Anterior cingulate cortex (tissue), 58 donors: ENCODE data around the gene C3orf52.

ENCODE experiments used
- DNase-seq, 58 donors: peaks; one replicate each; lab custom pipeline; 2025; lab: John Stamatoyannopoulos, UW

C3orf52 gene

DNA sequence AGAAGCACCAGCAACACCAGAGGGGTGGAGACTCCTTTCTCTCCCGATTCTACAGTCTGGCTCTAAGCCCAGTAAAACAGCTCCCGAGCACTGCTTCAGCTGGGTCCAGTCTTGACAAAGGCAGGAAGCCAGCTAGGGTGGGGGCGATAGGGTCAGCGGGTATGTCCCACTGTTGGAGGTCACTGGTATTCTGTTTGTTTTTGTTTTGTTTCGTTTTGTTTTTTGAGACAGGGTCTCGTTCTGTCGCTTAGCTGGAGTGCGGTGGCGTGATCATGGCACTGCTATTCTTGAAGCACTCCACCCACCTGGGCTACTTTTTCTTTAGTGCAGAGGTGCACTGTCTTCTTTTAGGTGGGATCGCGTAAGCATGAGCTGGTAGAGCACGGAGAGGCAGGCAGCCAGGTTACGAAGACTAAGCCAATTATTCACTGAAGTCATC lies 30.6 kb downstream of the C3orf52 start:
- DNase-seq, result no peak

DNA sequence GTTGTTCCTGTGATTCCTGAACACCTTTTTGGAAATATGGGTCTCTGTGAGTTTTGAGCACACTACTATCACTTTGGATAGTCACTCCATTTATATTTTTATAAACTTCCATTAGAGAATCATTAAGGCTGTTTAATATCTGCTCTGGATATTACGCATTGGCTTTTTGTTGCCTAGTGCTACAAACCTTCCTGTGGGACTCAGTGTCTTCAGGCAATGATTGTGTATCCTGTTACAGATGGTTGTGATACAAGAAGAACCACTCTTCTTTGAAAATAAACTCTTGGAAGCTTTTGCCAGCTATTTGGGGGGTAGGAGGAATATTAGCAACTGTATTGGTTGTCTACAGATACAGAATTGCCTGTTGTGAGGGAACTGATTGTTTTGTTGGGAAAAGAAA lies 31.2 kb downstream of the C3orf52 start:
- no peak for DNase-seq

DNA sequence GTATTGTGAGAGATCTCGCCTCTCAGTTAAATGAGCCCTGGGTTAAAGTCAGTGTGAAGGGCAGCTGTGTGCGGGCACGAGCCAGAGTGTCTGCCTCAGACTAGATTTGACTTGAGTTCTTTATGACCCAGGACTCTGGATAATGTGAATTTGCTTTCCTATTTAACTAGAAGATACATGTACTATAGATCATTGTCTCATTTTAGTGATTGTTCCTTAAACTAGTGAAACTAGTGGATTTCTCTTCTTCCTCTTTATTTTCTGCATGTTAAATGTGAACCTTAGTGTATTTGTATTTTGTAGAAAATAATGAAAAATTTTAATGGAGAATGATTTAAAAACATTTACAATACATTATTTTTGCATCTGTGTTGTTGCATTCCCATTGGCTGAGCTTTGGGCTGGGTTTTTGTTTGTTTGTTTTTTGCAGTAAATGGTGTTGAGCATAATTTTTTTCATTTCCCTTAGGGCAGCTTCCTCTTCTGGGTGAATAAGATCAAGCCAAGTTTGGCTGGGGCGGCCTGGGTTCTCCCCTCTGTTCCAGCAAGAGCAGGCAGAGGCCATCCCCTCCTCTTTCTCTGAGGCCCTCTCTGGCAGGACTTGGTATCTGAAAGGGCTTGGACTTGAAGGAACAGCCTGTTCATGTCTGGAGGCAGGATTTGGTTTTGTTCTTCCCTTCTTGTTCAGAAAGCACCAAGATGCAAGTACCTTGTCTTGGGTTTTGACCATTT lies 31.8 kb downstream of the C3orf52 start:
- DNase-seq, result peak in 17 of 58 donors; percentile 1 to 32 (median 8)

DNA sequence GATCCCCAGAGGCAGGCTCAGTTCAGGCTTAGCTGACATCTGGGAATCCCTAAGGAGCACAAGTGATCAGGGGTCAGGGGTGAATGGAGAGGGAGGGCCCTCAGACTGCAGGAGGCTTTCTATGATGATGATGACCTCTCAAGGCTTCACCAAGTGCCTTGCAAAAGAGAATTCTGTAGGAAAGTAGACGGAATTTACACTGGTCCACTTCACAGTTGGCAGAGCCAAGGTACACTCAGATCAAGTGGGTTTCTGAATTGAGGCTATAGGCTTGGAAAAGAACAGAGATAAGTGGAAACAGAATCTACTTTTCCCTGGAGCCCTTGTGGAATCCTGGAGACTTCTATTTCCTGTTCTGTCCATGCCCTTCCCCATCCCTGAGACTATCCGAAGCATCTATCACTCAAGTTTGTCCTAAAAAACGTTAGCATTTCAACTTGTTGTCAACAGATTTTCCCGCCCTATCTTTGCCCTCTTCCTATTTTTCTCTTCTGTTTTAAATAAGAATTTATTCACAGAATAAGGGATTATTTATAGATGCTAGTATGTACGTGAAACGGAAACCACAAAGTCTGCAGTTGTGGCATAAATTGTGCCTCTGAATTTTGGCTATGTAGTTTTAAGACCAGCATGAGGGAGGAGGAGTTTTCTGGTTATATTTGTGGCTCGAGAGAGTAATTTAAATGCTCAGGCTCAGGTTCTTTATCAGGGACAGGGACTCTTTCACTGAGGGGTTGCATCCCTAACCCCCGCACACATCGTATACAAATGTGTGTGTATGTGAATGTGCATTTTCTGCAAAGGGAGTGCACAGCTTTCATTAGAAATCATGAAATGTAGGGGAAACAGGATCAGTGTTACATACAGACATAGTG lies 34.0 kb downstream of the C3orf52 start:
- DNase-seq, result no peak

DNA sequence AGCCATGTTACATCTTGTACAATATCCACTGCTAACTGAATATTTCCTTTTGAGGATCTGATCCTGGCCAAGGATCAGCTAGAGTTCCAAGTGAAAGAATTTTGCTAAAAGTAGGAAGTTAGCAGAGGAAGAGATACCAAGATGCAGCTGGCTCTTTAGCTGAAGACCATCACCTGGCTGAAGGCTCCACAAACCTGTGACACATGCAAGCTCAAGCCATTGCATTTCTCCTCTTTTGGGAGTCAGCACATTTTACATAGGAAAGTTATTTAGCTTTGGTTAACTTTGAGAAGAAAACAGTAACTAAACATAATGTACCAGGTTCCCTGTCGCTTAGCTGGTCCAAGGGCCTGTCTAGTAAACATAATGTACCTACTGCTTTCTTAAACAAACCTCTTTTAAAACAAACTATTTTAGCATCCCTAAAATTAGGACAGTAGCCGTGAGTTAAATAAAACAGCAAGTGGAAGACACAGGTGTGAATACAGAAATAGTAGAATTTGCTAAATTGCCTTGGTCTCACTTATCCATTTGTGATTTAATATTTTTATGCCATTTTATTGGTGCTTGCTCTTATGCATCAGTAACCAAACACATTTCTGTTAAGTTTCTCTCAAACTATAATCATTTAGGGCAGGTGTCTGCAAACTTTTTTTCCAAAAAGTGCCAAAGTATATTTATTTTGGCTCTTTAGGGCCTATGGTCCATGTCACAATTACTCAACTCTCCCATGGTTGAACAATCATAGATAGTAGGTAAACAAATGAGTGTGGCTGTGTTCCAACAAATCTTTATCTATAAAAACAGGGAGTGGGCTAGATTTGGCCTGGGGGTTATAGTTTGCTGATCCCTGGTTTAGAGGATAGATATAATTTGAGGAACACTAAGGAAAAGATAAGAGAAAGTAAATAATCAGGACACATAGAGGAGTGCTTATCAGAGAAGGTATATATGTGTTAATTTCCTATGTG lies 35.7 kb downstream of the C3orf52 start:
- DNase-seq, result no peak

DNA sequence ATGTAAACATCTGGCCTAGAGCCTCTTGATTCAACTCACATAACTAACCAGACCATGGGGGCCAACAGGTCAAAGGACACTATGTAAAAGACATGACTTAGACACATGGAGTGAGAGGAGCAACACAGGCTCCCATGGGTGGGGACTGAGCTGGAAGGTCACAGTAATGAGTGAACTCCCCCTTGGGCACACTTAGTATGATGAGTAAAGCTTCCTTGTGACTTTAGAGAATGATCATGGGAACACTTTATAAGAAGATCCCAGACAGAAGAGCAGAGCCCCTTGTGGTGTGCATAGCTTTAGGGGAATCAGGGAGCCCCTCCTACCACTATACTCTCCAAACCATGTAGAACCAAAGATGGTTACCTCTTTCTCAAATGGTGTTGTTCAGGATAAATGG lies 36.7 kb downstream of the C3orf52 start:
- no peak for DNase-seq

DNA sequence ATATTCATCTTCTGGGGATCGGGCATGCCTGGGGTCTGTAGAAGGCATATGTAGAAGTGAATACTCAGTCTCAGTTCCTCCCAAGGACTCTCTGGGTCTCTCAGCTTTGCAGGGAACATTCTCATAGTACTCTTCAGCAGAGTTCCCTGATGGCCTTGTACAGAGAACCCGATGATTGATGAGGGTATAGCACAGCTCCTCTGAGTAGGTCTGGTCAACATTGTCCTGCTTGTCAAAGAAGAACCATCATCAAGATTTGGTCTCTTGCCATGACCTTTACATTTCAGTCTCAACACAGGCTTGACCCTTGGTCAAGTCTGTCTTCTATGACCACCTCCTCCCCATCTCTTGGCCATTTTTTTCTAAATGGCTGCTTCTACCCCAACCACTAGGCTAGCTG lies 37.4 kb downstream of the C3orf52 start:
- no peak for DNase-seq

DNA sequence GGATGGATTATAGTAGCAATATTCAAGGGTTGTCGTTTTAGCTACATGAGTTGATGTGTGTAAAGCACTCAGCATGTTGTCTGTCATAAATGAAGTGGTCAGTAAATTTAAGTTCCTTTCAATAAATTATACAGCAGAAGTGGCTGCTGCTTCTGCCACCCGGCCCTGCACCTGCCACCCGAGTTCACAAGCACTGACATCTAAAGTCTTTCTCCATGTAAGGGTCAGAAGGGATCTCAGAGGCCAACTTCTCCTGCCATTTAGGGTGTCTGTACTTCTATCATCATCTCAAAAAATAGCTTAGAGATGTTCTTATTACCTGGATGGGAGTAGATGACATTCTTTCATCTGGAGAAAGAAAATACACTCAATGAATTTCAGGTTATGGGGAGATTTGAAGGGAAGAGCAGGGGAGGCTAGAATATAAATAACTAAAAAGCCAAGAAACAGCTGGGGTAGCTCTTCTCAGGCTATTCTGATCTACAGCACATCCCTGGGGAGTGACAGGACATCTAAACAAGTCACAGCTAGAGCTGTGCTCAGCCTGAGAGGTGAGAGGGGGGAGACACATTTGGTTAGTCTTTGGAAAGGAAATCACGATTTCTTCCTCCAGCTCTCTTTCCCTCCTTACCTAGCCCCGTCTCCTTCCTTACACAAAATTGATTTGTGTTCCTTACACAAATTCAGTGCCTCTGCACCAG lies 38.9 kb downstream of the C3orf52 start:
- no peak for DNase-seq

DNA sequence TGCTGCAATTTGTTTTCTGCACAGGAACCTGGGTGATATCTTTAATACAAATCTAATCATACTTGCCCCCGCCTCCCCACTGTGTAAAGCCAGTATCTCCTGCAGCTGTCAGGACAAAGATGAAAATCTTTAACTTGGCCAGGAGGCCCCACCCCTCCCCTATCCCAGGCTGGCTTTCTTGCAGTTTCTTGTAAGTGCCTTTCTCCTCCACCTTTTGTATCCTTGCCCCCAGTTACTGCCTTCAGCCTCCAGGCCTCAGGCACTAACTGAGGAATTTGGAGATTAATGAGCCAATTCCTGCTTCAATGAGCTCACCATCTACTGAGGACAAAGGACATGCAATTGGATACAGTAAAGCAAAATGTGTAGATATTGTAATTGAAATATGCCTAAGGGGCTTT lies 40.3 kb downstream of the C3orf52 start:
- DNase-seq, result no peak

DNA sequence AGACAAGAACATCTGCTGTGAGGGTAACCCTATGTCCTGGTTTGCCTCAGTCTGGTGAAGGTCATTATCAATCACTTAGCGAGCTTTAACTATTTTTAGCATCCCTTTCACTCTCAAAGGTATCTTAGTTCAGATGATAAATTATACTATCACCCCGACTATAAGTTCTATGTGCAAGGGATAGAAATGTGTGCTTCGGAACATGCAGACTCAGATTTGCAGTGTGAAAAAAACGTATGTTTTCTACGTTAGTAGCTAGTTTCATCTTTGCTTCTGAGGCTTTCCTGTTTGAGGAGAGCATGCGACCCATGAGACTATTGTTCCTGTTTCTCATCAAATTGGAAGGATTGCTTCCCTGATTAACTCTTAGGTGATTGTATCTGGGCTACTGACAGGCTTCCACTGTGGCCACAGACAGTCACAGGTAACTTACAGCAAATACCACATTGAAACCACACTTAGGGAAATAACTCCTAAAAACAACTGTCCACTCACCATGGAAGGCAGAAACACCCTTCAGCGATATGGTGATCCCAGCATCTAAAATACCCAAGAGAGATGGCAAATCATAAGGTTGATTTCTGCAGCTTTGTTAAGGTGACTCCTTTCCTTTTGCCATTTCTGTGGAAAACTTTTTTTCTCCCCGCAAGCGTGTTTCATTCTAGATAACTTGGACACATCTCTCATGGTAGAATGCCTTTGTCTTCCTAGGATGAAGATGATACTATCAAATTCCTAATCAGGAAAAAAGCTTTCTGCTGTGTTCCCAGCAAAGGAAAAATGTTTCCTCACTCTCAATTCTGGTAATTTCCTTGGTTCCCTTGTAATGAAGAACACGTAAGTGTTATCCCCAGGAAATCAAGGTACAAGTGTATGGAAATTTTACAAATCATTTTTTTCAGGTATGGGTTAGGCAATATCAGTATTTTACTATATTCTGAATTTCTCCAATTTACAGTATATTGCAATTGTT lies 41.6 kb downstream of the C3orf52 start:
- no peak for DNase-seq

DNA sequence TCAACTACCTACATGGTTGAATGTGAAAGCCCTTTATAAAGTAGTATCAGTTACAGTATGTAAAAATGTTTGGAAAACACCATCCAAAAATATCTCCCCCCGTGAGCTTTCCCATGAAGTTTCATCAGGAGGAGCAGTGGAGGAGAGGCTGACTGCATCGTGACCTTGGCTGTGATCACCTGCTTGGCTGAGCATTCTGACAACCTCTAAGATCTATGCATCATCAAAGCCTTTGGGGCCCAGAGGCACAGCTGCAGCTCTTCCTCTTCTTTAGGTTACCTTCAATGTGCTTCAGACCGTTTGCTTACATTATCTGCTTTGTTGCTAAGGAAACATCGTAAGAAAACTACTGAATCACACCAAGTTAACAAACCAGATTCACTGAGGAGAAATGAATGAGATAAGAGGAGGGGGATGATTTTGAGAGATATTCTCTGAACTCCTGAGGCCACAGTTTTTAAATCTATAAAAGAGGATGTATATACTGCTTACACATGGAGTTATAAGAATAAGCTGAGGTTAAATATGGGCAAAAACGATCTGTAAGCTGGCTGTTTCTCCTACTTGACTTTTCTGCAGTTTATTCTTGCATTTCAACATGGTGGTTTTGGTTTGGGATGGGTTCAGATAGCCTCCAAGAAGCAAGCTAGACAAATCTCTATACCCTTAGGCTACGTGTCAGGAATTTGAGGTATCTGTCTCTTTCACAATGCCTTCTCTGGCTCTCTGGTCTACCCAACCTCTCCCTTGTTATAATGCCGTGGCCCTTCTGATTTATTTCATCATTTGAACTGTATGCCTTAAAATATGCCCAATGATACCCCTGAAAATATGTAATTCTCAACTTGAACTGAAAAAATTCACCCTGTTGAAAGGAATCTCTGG lies 42.9 kb downstream of the C3orf52 start:
- DNase-seq, result no peak

DNA sequence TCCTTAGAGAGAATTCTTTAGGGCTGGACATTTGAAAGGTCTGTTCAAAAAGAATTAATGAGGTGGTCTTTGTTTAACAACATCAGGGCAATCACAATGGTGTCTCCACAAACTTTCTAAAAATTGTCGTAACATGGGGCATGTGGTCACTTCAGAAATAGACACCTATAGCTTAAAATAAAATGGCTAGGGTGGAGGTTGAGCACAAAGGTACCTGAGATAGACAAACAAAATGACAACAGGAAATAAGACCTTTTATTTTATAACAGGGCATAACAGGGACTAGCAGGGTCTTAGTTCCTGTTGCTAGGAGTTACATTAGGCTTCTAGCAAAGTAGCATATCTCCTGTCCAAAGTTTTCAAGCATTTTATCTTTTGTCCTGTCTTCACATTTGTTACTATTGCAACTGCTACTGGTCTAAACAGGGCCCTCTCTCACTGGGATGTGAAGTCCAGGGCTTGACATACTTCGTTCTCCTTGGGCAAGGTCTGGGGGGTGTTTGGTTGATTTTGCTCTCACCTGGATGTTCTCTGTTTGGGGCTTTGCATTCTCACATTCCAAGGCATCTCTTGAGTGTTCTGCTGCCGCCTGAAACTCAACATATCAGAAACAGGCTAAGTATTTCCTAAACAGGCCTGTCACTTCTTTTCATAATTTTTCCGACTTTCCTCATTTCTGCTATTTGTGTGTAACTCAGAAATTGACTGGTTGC lies 43.9 kb downstream of the C3orf52 start:
- DNase-seq, result no peak

DNA sequence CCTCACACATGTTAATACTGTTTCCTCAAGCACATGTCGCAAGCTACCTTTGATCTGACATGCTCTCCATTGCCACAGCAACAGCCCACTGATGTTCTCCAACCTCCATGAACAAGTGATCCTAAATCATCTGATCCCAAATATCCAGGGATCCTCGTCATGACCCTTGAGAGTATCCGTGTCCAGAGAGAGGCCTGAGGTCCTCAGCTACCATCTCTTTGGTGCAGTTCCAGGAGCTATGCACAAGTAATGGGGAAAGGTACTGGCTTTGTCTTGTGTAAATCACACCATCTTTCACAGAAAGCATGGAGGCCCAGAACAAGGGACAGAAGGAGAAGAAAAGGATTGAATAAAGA lies 44.4 kb downstream of the C3orf52 start:
- DNase-seq, result no peak

DNA sequence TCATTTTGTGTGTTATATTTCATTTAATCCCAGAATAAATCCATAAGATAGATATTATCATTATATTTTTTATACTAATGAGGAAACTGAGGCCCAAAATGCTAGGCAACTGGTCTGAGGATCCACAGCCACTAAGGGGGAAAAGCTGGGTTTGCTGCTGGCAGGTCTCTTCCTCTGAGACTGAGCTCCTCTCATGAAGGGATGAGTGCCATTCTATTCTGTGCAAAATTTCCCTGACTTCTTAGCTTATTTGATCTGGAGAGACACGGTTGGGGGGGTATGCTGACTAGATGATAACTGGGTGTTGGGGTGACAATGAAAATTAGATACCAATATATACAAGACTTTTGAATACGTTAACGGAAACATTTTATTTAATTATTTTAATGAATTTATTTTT lies 44.9 kb downstream of the C3orf52 start:
- DNase-seq, result no peak

DNA sequence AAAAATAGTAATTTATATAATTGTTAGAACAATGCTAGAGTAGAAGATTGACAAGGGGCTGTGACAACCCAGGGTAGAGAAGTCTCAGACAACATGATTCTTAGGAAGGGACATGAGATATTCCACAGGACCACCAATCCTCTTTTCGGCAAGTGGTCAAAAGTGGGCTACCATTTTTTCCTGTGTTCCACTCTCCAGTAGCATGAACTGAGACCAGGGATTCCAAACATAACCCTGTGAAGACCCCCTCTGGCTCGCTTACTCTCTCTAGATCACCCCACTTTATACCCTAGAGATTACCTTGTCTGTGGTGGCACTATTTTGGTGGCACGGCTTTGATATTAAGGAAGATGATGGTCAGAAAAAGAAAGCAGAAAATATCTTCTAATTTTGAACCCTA lies 45.9 kb downstream of the C3orf52 start:
- no peak for DNase-seq

DNA sequence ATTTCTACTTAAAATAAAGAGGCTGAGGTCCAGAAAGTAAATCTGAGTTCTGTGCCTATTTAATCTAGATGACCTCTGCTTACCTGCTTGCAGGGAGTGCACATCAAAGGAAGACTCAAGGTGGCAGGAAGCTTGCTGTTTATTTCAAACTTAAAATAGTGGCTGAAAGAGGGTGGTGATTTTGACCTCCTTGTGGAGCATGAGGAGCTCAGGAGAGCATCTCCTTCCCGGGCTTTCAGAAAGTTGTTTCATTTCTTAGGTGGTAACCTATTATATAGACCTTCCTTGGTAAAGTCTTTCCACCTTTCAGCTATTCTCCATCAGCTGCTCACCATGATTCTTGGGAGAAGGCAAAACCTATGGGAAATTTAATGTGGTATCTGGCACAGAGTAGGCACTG lies 46.4 kb downstream of the C3orf52 start:
- no peak for DNase-seq

DNA sequence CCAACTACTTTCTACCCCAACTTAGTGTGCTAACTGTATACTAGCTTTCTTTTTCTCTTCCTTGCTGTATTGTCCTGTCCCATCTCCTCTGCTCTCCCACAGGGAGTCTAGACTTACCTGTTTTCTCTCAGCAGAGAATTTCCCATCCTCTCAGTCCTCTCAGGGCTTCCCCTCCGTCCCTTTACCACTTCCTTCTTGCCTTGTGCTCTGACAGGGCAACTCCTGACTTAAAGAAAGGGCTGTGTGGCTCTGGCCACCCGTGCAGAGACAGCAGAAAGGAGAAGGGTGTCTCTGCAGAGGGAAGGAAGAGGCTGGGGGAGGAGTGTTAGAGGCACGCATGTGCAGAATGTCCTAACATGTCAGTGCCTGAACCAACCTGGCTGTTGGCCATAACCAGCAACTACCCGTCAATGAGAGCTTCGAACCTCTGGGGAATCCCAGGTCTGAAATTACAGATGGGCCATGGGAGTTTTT lies 46.8 kb downstream of the C3orf52 start, which contains the start of gene GCSAM:
Gene GCSAM (minus strand): TSS at position 274 of the 474 bp plus-strand sequence. CDS start 128 bp downstream, at position 146.
- DNase-seq, result peak in 34 of 58 donors; percentile 4 to 59 (median 16)
